A172 (cell line): ENCODE measurements around the gene MIPOL1. TPM values are rescaled to one million over a fixed set of nuclear protein-coding genes. Genes with fewer than 3 reads are reported as not detected.
"Not testable (repeated sequence)": the region's sequence is repeated elsewhere in the genome, so short reads cannot be mapped to it uniquely, and the experiment has no call there.

ENCODE experiments used
- DNase-seq: peaks from one replicate; pipeline ENCODE4 v3.0.0-alpha.2; 2015; ENCODE audit warnings: low spot score
- total RNA-seq: library from RNA; depleted of rRNA; stranded (reverse); fragments of >200 nt; shearing (Covaris generic); gene quantifications from 2 replicates; pipeline ENCODE4 v1.2.3, GENCODE V29; 2014

MIPOL1 gene
- total RNA-seq, 1 experiment from 2014 or later = not detected

DNA sequence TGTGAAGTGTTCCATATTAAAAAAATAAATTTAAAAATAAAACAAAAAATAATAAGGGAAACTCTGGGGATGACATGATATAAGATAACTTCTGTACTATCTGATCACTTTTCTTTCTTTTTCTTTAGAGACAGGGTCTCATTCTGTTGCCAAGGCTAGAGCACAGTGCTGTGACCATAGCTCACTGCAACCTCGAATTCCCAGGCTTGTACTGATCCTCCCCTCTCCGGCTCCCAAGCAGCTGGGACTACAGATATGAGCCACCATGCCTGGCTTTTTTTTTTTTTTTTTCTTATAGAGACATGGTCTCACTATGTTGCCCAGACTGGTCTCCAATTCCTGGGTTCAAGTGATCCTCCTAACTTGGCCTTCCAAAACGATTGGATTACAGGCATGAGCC lies 10.4 kb upstream of the MIPOL1 start:
- no peak for DNase-seq

DNA sequence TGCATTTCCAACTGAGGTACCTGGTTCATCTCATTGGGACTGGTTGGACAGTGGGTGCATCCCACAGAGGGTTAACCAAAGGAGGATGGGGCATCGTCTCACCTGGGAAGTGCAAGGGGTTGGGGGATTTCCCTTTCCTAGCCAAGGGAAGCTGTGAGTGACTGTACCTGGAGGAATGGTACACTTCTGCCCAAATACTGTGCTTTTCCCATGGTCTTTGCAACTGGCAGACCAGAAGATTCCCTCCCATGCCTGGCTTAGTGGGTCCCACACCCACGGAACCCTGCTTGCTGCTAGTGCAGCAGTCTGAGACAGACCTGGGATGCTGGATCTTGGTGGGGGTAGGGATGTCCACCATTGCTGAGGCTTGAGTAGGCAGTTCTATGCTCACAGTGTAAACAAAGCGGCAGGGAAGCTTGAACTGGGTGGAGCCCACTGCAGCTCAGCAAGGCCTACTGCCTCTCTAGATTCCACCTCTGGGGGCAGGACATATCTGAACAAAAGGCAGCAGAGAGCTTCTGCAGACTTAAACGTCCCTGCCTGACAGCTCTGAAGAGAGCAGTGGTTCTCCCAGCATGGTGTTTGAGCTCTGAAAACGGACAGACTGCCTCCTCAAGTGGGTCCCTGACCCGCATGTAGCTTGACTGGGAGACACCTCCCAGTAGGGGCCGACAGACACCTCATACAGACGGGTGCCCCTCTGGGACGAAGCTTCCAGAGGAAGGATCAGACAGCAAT lies 9.7 kb upstream of the MIPOL1 start:
- not testable (repeated sequence) for DNase-seq

DNA sequence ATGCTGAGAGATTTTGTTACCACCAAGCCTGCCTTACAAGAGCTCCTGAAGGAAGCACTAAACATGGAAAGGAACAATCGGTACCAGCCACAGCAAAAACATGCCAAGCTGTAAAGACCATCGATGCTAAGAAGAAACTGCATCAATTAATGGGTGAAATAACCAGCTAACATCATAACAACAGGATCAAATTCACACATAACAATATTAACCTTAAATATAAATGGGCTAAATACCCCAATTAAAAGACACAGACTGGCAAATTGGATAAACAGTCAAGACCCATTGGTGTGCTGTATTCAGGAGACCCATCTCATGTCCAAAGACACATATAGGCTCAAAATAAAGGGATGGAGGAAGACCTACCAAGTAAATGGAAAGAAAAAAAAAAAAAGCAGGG lies 8.0 kb upstream of the MIPOL1 start:
- DNase-seq = not testable (repeated sequence)

- DNase-seq = no peak
Observed at GRCh38 chr14:37194698-37195097, 3.0 kb upstream of the MIPOL1 start.

DNA sequence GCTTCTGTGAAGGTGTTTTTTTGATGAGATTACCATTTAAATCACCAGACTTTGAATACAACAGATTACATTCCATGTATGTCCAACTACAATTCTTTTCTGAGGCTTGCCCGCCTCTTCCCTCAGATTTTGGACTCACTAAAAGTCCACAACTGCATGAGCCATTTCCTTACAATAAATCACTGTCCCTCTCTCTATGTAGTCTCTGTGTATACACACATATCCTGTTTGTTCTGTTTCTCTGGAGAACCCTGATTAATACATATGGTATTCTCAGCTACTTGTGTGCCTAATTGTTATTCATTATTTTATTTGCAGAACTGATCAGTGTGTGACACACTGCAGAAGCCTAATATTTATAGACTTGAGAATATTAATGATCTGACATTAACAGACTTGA lies 2.4 kb upstream of the MIPOL1 start:
- peak; percentile 11 for DNase-seq

DNA sequence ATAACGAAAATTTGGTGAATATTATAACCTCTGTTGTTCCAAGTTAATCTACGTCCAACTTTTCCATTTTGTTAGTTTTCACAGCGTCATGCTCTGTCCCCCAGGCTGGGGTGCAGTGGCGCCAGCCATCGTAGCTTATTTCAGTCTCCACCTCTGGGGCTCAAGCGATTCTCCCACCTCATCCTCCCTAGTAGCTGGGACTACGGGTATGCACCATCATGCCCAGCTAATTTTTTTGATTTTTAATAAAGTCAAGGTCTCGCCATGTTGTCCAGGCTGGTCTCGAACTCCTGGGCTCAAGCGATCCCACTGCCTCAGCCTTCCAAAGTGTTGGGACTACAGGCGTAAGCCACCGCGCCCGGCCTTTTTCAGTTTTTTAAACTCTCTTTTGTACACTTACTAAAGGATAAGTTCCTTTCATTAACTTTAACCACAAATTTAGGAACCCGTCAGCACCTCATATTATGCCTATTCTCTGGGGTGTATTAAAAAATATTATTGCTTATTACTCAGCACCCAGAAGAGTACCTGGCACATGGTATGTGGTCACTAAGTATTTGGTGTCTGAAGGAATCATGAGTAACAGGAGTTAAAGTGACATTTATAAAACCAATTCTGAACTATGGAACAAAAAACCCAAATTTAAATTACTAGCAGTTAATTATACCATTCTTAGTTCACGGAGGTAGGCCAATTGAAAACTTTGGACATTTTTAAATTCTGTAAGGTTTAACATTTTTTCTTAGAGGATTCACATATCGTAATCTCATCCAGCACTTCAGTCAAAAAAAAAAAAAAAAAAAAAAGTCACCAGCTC lies 925 bp upstream of the MIPOL1 start:
- no peak for DNase-seq

DNA sequence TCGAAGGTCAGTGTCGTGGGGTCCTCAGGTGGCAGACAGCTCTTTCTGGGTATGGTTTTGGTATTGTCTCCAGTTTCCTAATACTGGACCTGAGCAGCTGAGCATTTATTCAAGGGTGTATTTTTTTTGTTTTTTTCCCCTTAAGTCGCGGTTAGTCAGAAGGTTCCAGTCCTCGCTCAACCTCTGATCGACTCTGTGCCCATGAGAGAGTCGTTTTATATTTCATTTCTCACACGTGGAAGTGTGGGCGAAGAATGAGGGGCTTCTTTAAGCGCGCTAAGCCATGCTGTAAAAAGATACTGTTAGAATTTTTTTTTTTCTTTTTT lies 499 bp downstream of the MIPOL1 start:
- no peak for DNase-seq

- no peak for DNase-seq
Observed at GRCh38 chr14:37198907-37199306, 1.2 kb downstream of the MIPOL1 start.

- DNase-seq = no peak
Observed at GRCh38 chr14:37201724-37202123, 4.0 kb downstream of the MIPOL1 start.

DNA sequence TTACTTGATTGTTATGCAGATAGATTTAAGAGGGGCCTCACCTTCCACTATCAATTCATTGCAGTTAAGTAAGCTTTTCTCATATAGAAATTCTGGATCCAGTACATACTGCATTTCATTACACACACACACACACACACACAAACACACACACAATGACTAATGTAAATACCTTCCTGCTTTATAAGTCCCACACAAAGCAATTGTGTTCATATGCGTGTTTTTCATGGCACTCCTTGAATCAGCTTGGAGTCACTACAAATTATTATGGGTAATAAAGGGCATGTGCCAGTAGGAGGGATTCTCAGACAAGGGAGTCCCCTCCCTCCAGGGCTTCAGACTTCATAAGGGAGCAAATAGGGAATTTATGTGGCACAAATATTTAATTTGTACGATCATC lies 4.5 kb downstream of the MIPOL1 start:
- DNase-seq = no peak

GRCh38 chr14:37202812-37203211 lies 5.1 kb downstream of the MIPOL1 start:
- no peak for DNase-seq

DNA sequence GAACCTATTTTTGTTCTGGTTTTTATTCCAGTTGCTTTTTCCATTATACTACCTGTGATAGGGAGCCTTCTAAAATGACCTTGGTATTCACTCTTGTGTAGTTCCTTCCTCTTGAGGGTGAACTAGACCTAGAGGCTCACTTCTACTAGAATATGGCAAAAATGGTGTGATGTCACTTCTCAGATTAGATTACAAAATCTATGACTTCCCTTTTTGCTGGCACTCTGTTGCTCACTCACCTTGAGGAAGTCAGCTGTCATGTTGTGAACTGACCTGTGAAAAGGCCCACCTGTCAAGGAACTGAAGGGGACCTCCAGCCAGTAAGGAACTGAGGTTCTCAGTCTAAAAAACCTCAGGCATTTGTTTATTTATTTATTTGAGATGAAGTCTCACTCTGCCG lies 5.7 kb downstream of the MIPOL1 start:
- DNase-seq = no peak

- not testable (repeated sequence) for DNase-seq
Observed at GRCh38 chr14:37205623-37206605, 8.2 kb downstream of the MIPOL1 start.

DNA sequence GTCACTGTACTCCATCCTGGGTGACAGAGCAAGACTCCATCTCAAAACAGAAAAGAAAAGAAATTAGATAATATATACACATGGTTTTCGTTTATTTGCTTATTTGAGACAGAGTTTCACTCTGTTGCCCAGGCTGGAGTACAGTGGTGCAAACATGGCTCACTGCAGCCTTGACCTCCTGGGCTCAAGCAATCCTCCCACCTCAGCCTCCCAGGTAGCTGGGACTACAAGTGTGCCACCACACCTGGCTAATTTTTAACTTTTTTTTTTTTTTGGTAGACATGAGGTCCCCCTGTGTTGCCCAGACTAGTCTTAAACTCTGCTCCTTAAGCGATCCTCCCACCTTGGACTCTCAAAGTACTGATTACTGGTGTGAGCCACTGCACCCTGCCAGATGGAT lies 11.9 kb downstream of the MIPOL1 start:
- not testable (repeated sequence) for DNase-seq

DNA sequence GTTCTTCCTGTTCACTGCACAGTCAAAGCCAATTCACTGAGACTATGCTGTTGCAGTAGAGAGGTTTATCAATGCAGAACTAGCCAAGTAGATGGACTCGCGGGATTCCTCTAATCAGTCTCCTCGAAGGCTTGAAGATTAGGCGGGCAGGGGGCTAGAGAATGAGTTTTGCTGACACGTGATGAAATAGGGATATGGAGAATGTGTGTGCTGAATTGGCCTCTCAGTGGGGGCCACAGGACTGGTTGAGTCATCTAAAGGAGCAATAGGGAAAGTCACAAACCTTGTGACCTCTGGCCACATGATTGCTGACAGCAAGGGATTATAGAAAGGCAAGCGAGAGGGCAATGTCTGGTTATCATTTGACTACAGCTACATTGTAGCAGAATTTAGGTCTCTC lies 12.7 kb downstream of the MIPOL1 start:
- no peak for DNase-seq

DNA sequence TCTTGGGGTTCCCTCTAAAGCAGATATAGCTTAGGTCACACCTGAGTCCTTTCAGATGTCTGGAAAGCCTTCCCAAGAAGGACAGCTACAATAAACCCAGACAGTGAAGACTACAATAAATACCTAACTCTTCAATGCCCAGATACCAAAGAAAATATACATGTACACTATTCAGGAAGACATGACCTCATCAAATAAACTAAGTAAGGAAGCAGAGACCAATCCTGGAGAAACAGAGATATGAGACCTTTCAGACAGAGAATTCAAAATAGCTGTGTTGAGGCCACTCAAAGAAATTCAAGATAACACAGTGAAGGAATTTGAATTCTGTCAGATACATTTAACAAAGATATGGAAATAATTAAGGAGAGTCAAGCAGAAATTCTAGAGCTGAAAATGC lies 15.3 kb downstream of the MIPOL1 start:
- no peak for DNase-seq

- DNase-seq = no peak
Observed at GRCh38 chr14:37215345-37215744, 17.6 kb downstream of the MIPOL1 start.

GRCh38 chr14:37221073-37221472 lies 23.3 kb downstream of the MIPOL1 start:
- DNase-seq = no peak

- no peak for DNase-seq
Observed at GRCh38 chr14:37223947-37224474, 26.3 kb downstream of the MIPOL1 start.

GRCh38 chr14:37225668-37226067 lies 27.9 kb downstream of the MIPOL1 start:
- not testable (repeated sequence) for DNase-seq

GRCh38 chr14:37230551-37231194 lies 32.9 kb downstream of the MIPOL1 start:
- peak; percentile 29 for DNase-seq
